GM12872 (cell line): ENCODE measurements around the gene KLHL22.

Experiments
- CTCF ChIP-seq: IDR thresholded peaks from 3 replicates; pipeline ENCODE4 v1.5.1; 2011; ENCODE audit warnings: low read depth, mild to moderate bottlenecking, low read length, moderate library complexity; ENCODE audit not compliant: insufficient read depth

Gene KLHL22

DNA sequence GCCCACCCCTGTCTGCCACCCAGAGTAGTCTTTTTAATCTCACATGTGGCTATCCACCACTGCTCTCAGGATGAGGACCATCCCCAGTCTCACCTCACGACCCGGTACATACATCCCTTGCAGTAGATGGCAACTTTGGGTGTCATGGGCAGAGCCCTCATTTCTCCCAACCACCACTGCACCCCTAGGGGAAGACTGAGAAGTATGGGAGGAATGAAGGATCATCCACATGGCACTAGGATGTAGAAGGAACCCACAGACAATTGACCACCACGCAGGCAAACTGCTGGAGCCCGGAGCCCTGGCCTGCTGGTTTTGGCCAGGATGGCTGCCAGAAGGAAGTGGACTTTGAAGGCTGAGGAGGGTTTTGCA is 56.1 kb downstream of the KLHL22 start:
- no peak for TF ChIP-seq CTCF

GRCh38 chr22:20438678-20439492 is 56.7 kb downstream of the KLHL22 start:
- TF ChIP-seq CTCF: no peak

DNA sequence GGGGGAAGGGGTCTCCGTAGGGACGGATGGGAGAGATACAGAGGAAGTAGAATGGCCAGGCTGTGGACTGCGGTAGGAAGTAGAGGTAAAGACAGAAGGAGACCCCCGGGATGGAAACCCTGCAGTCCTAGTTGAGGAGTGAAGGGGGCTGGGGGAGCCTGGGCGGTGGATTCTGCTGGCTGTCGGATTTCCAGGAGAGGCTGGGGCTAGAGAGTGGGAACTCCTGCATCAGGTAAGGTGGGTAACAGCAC is 57.2 kb downstream of the KLHL22 start:
- TF ChIP-seq CTCF: no peak

DNA sequence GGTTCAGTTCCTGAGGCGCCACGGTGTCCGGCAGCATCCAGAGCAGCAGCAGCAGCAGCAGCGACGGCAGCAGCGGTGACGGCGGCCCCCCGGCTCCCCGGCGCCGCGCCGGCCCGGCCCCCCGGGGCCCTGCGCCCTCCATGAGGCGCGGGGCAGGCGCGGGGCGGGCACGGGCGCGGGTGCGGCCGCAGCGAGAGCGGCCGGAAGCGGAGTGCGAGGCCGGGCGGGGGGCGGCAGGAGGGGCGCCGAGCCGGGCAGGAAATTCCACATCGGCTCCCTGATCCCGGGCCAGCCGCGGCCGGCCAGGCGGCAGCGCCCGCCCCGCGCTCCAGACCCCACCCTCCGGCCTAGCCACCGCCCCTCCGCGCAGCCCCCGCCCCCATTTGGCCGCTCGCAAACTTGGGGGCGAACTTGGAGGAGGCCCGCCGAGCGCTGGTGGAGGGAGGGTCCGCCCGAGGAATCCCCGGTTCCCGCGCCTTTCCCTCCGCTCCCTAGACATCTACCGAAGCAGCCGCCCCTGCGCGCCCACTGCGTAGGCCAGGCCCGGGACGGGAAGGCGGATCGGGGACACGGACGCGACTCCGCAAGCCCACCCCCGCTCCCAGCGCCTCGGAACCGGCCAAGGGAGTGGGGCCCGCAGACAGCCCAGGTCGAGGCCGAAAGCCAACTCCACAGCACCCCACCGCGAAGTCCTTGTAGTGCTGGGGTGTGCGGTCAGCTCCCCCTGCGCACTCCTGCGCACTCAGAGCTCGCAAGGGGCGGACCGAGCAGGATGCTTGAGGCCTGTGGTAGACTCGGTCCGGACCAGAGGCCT is 57.8 kb downstream of the KLHL22 start, which contains the start of gene SCARF2:
TSS of gene SCARF2 (minus strand) at position 213 of the 814 bp plus-strand sequence. CDS start at position 142, 71 bp downstream.
- TF ChIP-seq CTCF: no peak

DNA sequence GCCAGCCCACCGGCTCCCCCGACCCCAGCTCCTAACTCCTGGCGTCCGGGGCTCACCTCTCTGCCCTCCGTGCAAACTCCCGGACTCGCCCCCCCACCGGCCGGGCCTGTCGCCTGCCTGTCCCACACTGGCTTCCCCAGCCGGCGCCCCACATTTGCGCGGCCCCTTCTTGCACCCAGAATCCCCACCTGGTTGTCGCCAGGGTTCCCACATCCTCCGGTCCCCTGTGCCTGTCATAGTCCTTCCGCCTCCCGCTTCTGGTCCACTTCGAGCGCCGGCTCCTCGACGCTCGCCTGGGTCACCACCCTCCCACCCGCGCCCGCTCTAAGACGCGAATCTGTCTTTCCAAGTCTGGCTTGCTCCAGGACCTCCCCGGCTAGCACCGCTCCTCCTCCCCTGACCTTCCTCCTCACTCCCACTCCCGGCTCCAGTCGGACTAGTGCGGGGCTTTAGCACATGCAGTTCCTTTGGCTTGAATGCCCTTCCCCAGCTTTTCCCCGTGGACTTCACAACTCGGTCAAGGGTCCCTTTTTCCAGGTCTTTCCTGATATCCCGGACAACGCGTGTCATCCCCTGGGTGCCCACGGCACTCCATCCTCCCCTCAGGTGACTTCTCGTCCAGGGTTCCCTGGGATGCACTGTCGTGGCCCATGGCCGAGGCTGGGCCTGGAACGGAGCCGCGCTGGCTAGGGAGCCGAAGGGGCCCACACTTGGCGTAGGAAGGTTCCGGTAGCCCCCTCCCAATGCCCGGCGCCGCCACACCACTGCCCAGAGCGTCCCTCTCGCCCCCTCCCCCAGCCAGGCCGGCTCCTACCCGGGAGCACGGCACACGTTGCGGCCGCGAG is 58.6 kb downstream of the KLHL22 start:
- no peak for TF ChIP-seq CTCF

- TF ChIP-seq CTCF: no peak
Observed at GRCh38 chr22:20436307-20436767, 59.3 kb downstream of the KLHL22 start.
